ENCODE results near the gene NTM. TPM values are rescaled to one million over a fixed set of nuclear protein-coding genes. Genes with fewer than 3 reads are reported as not detected.

The NTM gene
- total RNA-seq, 1 experiment from 2014 or later: 8.6 TPM

DNA sequence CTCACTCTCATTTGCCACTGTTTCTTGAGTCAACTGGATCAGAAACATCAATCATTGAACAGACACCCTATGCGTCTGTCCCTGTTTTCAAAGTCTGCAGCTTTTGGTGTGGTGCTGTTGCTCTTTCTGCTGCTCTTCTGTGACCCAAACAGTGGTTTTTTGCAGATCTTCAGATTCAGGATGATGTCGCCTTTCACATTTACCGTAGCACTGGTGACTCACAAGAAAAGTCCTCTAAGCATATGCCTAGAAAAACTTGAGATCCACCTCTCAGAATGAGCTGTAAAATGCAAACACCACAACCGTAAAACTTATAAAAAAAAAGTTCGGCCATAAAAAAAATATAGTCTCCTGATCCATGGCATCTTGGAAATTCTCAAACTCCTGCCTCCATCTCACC lies 400.4 kb downstream of the NTM start:
- H3K27me3 ChIP-seq (replicated peaks; ENCODE audit: insufficient read depth, low read depth, low read length, poor library complexity): peaks cover 44% of the 10 kb centered on the region
- intact Hi-C loops (cut with micrococcal nuclease; ENCODE audit: unreplicated experiment): no loop called here
- POLR2A ChIA-PET (ENCODE audit: low non-redundant PET): no interaction called here
- no peaks in the 10 kb centered on the region for H3K36me3 ChIP-seq (ENCODE audit: insufficient read depth, low read length, poor library complexity, severe bottlenecking)
- no peaks in the 10 kb centered on the region for H3K4me1 ChIP-seq (ENCODE audit: insufficient read depth, low read length, poor library complexity, severe bottlenecking)
- no peak overlapping the region for H3K27ac ChIP-seq (ENCODE audit: low read depth, low read length, poor library complexity, severe bottlenecking)
- no peak for DNase-seq (ENCODE audit: low spot score)
- BruUV-seq (replicated peaks): no TSS peak
- TF ChIP-seq, protein P1, sequence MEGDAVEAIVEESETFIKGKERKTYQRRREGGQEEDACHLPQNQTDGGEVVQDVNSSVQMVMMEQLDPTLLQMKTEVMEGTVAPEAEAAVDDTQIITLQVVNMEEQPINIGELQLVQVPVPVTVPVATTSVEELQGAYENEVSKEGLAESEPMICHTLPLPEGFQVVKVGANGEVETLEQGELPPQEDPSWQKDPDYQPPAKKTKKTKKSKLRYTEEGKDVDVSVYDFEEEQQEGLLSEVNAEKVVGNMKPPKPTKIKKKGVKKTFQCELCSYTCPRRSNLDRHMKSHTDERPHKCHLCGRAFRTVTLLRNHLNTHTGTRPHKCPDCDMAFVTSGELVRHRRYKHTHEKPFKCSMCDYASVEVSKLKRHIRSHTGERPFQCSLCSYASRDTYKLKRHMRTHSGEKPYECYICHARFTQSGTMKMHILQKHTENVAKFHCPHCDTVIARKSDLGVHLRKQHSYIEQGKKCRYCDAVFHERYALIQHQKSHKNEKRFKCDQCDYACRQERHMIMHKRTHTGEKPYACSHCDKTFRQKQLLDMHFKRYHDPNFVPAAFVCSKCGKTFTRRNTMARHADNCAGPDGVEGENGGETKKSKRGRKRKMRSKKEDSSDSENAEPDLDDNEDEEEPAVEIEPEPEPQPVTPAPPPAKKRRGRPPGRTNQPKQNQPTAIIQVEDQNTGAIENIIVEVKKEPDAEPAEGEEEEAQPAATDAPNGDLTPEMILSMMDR (conservative IDR thresholded peaks at IDR 0.05; ENCODE audit: low read depth, low read length): no peak
- TF ChIP-seq EZH2 (IDR thresholded peaks at IDR 0.05; ENCODE audit: borderline replicate concordance, low read depth, low read length, poor library complexity, severe bottlenecking): no peak
- peaks cover 4% of the 10 kb centered on the region for H3K9me3 ChIP-seq (ENCODE audit: low read depth, low read length, poor library complexity, severe bottlenecking)
- CTCF ChIA-PET: no interaction called here
- no peak overlapping the region for H3K4me3 ChIP-seq (ENCODE audit: low read depth, low read length, poor library complexity, severe bottlenecking)

DNA sequence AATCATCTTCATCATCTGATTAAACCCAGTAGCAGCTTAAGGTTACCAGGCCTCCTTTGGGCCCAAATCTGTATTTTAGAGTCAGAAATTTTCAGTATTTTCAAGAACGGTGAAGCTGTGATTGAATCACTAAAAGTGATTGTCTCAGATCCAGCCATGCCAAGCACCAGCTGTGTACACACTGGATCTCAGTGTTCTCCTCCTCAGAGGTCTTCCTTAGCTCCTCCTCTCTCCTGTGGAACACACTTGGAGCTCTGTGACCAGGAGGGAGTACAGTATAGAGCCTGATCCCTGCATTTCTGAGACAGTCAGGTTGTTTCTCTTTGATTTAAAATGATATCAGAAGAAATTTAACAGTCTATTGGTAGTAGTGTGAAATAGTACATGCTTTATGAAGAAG lies 401.1 kb downstream of the NTM start:
- CTCF ChIA-PET: no interaction called here
- intact Hi-C loops (cut with micrococcal nuclease; ENCODE audit: unreplicated experiment): no loop called here
- TF ChIP-seq EZH2 (IDR thresholded peaks at IDR 0.05; ENCODE audit: borderline replicate concordance, low read depth, low read length, poor library complexity, severe bottlenecking): no peak
- TF ChIP-seq, protein P1 (conservative IDR thresholded peaks at IDR 0.05; ENCODE audit: low read depth, low read length): no peak
- POLR2A ChIA-PET (ENCODE audit: low non-redundant PET): no interaction called here
- peaks cover 51% of the 10 kb centered on the region for H3K27me3 ChIP-seq (replicated peaks; ENCODE audit: insufficient read depth, low read depth, low read length, poor library complexity)
- peaks cover 4% of the 10 kb centered on the region for H3K9me3 ChIP-seq (ENCODE audit: low read depth, low read length, poor library complexity, severe bottlenecking)
- no peaks in the 10 kb centered on the region for H3K4me1 ChIP-seq (ENCODE audit: insufficient read depth, low read length, poor library complexity, severe bottlenecking)
- BruUV-seq (replicated peaks): no TSS peak
- no peaks in the 10 kb centered on the region for H3K36me3 ChIP-seq (ENCODE audit: insufficient read depth, low read length, poor library complexity, severe bottlenecking)
- DNase-seq (ENCODE audit: low spot score): no peak
- H3K27ac ChIP-seq (ENCODE audit: low read depth, low read length, poor library complexity, severe bottlenecking): no peak overlapping the region
- H3K4me3 ChIP-seq (ENCODE audit: low read depth, low read length, poor library complexity, severe bottlenecking): no peak overlapping the region

DNA sequence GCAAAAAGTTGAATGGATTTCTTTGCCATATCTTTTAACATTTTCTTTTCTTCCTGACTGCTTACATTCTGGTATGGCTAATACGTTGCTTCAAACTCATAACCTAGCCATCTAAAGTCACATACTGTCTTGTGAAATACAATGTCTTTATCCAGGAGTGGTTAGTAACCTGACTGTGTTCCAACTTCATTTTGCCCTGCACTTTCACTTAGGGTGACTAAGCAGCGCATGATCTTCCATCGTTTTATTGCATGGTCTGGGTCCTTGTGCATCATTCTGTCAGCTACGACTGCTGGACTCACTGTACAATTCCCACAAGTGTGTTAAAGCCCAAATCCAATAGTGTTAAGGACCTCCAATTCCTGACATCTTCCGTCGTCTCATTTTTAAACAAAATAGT lies 403.2 kb downstream of the NTM start:
- DNase-seq (ENCODE audit: low spot score): no peak
- Histone ChIP-seq H3K27me3 (replicated peaks; ENCODE audit: insufficient read depth, low read depth, low read length, poor library complexity) (peaks cover 63% of the 10 kb centered on the region), H3K9me3 (ENCODE audit: low read depth, low read length, poor library complexity, severe bottlenecking) (no peaks in the 10 kb centered on the region), H3K36me3 (ENCODE audit: insufficient read depth, low read length, poor library complexity, severe bottlenecking) (no peaks in the 10 kb centered on the region), H3K4me3 (ENCODE audit: low read depth, low read length, poor library complexity, severe bottlenecking) (no peak overlapping the region), H3K27ac (ENCODE audit: low read depth, low read length, poor library complexity, severe bottlenecking) (no peak overlapping the region), H3K4me1 (ENCODE audit: insufficient read depth, low read length, poor library complexity, severe bottlenecking) (no peaks in the 10 kb centered on the region)
- intact Hi-C loops (cut with micrococcal nuclease; ENCODE audit: unreplicated experiment): no loop called here
- no TSS peak for BruUV-seq (replicated peaks)
- POLR2A ChIA-PET (ENCODE audit: low non-redundant PET): no interaction called here
- TF ChIP-seq, protein P1 (conservative IDR thresholded peaks at IDR 0.05; ENCODE audit: low read depth, low read length): no peak
- no peak for TF ChIP-seq EZH2 (IDR thresholded peaks at IDR 0.05; ENCODE audit: borderline replicate concordance, low read depth, low read length, poor library complexity, severe bottlenecking)
- CTCF ChIA-PET: no interaction called here
